ENCODE results near the gene SEPTIN11.
A peak's percentile ranks its signal among the peaks of the same experiment; 100 is the strongest.

SEPTIN11 gene

GRCh38 chr4:76951672-76952010, 2.1 kb downstream of the SEPTIN11 start:
- peak; percentile 57 for DNase-seq (ENCODE audit: low read depth)
- TF ChIP-seq CTCF (conservative IDR thresholded peaks at IDR 0.05; ENCODE audit: low read depth, low read length) = no peak
- peak overlapping the region; percentile 93 for H3K4me3 ChIP-seq (ENCODE audit: low read depth, low read length)

GRCh38 chr4:76952071-76952470, 2.5 kb downstream of the SEPTIN11 start:
- peak overlapping the region; percentile 93 for H3K4me3 ChIP-seq (ENCODE audit: low read depth, low read length)
- TF ChIP-seq CTCF (conservative IDR thresholded peaks at IDR 0.05; ENCODE audit: low read depth, low read length) = no peak
- DNase-seq (ENCODE audit: low read depth) = peak; percentile 36

GRCh38 chr4:76952656-76953582, 3.4 kb downstream of the SEPTIN11 start:
- peak; percentile 37 for DNase-seq (ENCODE audit: low read depth)
- H3K4me3 ChIP-seq (ENCODE audit: low read depth, low read length) = peak overlapping the region; percentile 93
- TF ChIP-seq CTCF (conservative IDR thresholded peaks at IDR 0.05; ENCODE audit: low read depth, low read length) = no peak

GRCh38 chr4:76953956-76954355, 4.4 kb downstream of the SEPTIN11 start:
- no peak for TF ChIP-seq CTCF (conservative IDR thresholded peaks at IDR 0.05; ENCODE audit: low read depth, low read length)
- no peak for DNase-seq (ENCODE audit: low read depth)
- no peak overlapping the region for H3K4me3 ChIP-seq (ENCODE audit: low read depth, low read length)

GRCh38 chr4:76954489-76954888, 4.9 kb downstream of the SEPTIN11 start:
- TF ChIP-seq CTCF (conservative IDR thresholded peaks at IDR 0.05; ENCODE audit: low read depth, low read length) = no peak
- DNase-seq (ENCODE audit: low read depth) = no peak
- no peak overlapping the region for H3K4me3 ChIP-seq (ENCODE audit: low read depth, low read length)

GRCh38 chr4:76955182-76955581, 5.6 kb downstream of the SEPTIN11 start:
- TF ChIP-seq CTCF (conservative IDR thresholded peaks at IDR 0.05; ENCODE audit: low read depth, low read length) = no peak
- peak; percentile 60 for DNase-seq (ENCODE audit: low read depth)
- no peak overlapping the region for H3K4me3 ChIP-seq (ENCODE audit: low read depth, low read length)

Data from choroid plexus epithelial cell (primary cell).